Midbrain (tissue), 1 donor: Measurements from ENCODE around the gene MDFIC2.

Experiments used
- DNase-seq: peaks from one replicate; lab custom pipeline; 2025; lab: John Stamatoyannopoulos, UW

MDFIC2 gene

DNA sequence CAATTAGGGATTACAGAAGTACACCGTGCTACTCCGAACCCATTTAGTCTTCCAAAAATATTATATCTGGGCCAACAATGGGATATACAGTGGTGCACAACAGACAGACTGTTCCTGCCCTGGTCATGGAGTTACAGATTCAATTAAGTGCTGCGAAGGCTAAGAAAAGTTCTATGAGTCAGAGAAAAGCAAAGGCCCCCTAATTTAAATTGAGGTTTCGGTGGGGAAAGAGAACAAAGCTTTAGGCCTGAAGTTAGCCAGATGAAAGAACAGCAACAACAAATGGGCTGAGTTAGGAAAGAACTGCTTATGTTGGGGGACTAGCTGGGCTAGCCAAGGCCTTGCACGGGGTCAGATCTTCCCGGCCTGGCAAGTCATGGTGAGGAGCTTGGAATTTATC lies 131.8 kb downstream of the MDFIC2 start:
- DNase-seq = no peak

DNA sequence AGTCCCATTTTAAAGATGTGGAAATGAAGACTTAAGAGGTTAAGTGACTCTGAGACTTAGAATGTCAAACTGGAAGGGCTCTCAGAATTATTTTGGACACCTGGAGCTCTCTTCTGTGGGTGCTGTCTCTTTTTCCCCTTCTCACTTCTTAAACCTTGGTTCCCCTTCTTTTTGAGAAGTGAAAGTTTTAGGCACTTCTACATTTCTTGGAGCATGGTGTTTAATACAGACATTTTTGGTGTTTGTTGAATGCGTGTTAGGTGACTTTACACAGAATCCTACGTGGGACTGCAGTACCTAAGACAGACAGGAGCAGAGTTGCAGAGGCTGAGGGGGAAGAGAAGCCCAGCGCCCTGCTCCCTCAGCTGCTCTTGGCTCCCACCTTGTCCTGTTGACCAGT lies 133.3 kb downstream of the MDFIC2 start:
- no peak for DNase-seq

DNA sequence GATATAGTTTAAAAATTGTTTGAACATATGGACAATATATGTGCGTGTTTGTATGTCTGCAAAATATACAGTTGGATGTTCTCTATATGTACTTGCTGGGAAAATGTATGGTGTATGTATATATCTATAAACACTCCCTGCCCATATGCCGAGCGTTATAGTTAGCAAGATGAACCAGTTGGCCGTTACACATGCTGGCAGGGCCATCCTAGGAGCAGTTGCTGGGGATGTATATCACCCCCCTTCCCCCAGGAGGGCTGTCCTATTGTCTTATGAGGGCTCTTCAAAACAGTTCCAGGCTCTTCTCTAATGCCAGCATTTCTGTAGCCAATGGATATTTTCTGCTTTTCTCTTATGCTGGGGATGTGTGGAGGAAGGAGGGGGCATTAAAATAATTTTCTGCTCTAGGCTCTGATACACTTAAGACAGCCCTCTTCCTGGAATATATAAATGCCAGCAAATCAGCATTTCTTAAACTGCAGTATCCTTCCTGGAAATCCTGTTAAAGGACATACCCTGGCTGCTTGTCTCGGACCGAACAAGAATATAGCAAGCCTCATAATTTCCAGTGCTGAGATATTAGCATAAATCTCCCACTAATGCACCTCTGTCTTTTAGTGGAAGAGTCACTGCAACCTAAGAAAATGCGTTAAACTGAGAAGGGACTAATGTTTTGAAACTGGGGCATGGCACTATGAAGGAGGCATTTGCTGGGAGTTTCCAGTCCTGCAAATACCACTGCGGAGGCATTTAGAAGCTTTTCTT lies 134.4 kb downstream of the MDFIC2 start:
- DNase-seq = no peak

DNA sequence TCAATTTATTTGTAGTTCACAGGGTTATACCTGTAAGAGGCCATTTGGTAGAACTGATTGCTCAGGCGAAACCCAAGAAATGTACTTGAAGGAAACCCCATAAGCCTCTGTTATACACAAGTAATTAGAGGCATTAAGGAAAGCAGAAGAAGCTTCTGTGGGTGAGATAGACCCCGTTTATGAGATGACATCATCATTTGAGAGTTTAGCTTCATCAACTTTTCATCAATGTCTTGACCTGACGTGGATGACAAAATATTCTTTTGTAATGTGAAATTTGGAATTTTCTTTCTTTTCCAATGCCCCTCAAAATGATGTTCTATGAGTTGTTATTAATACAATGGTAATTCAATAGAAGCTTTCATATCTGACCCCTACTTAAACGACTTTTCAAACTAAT lies 136.2 kb downstream of the MDFIC2 start:
- DNase-seq = no peak

DNA sequence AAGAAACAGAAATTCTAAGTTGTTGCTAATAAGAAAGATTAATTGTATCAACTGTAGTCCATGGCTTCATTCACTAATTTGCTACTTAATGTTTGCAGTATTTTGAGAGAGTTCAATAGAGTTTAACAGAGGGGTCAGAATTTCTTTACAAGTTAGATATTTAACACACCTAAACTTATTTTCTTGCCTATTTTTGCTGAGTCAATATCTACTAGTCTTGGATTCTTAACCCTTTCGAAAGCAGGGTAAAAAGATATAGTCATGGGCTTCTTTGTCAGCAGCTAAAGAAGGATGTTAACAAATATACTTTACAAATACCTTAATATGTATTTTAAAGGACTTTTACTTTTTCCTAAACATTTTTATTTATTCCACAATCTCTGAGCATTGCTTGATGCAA lies 155.6 kb downstream of the MDFIC2 start:
- DNase-seq = no peak

DNA sequence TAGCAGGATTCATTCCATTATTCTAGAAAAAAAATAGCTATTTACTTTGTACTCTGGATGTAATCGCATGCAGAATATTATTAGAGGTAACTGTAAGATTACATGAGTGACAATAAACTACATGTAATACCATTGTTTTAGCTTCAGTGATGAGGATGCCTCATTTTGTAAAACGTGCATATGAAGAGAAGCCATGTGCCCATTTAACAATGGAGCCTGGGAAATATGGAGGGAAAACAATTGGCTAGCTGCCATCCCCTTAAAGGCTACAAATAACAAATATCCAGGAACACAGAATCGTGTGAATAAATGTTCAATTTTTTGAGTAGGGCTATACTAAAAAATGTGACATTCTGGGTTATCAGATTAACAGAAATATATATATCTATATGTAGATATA lies 161.8 kb downstream of the MDFIC2 start:
- DNase-seq = no peak

DNA sequence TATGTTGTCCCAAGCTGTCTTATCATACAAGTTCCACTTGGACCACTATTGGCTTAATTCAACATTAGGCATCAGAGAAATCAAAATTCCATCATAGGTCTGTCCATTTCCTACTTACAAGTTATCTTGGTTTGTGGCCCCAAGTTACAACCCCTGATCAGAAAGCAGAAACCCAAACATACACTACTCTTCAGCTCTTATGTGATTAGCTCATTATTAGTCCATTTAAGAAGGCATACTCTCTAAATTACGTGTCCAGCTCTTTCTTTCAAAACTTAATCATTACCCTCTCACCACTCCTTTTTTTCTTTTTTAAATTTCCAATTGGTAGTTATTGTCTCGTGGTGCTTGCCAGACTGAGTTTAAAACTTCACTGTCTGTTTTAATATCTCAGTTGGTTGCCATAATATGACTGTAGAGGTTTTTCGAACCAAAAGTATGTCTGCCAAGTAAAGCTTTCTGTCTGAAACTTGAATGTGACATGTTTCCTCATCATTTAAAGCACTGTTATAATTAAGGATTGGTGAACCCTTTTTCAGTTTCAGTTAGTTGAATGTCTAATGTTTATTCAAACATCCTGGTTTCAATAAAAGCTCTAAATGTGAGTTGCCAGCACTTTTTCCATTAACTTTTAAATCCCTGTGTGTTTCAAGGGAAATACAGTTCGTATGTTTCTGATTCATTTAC lies 162.6 kb downstream of the MDFIC2 start:
- DNase-seq = no peak
